GM21528 (cell line): ENCODE data around the gene DHX36.

Source experiments
- ATAC-seq: cut with Tn5 transposase; IDR thresholded peaks from one replicate; pipeline ENCODE4 v1.9.1; 2021; ENCODE audit warnings: mild to moderate bottlenecking, moderate library complexity; ENCODE audit not compliant: unreplicated experiment, low FRiP score

The DHX36 gene

DNA sequence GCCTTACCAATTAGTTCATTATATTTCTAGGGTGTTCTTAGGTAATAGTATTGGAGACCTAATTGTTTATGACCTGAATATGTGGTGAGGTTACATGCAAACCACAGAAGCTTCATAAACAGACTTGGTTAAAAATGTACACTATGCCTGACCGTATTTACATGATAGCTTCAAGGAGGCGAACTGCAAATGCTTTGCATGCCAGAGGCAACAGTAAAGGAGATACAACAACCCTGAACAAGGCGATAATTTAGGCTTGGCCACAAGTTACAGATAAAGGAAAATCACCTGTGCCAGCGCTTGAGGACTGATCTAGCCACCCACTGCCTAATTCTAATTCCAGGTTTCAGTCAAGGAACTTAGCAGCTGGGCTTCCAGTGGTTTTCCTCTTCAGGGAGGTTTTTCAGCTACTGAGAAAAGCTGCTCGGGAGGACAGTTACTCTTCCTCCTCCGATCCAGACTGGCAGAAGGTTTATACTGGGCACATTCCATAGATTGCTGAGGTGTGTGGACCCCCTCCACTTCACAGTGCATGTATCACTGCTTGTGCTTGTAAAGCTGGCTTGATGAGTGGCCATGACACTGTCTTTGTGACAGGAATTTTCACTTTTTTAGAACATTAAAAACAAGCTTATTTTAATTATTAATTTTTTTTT lies 95.6 kb downstream of the DHX36 start:
- ATAC-seq = no peak

DNA sequence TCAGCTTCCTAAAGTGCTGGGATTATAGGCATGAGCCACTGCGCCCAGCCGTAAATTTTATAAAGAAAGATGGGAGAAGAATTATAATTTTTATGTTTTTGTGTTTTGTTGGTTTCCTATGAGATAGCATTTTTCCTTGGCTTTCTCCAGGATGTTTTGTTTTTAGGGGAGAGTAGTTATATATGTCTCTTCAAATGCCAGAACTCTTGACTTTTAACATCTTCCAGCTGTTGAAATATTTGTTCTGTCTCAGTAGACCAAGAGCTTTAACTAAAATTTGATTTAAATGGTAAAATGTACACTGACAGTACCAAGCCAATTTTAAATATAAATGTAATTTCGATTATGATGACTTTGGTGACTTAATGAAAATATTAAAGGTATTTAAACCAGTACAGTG lies 96.8 kb downstream of the DHX36 start:
- ATAC-seq = no peak

DNA sequence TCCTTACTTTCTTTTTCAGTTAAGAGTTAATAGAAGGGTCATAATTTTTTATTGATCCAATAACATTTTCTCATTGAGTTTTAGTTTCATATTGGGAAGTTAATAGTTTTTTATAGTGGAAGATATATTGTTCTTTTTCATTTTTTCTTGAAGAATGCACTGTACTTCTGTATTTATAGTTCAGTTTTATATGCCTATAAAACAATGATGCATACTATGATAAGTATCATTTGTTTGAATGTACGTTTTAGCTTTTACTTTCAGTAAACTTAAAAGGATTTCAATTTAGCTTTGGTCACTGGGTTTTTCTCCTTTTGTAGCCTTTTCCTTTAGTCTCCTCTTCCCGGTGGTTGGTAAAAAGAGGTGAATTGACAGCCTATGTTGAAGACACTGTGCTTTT lies 98.8 kb downstream of the DHX36 start:
- ATAC-seq = no peak

DNA sequence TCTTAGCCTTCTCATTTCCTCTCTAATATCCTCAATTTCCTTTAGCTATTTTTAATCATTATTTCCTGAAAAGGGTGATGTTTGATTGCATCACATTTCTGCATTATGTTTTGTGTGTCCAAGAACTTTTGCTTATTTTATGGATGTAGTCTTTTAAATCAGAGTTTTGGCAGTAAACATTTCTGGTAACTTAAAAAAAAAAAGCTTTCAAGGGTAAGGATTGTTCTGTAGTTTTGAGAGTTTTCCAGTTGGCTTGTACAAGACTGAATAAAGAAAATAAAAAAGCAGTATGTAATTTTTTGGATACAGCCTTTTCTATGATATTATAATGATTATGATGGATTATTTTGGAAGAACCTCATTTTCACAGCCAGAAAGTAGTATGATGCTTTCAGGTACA lies 99.4 kb downstream of the DHX36 start:
- ATAC-seq = no peak

DNA sequence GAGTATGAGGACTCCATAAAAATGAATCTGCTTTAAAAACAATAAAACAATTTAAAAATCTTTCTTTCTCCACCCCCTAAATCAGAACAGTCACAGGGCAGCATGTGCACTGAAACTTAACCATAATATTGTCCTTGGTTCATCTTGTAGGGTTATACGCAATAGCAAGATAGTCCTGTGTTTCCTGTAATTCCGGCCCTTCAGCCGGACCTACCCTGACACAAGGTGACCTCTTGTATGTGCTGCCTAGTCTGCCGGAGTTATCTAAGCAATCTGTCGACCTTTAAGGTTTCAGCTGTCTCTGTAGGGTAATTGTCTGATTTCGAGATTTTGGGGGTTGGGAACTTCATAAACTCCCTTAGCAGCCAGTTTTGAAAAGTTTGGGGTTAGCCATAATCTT lies 99.9 kb downstream of the DHX36 start:
- no peak for ATAC-seq

DNA sequence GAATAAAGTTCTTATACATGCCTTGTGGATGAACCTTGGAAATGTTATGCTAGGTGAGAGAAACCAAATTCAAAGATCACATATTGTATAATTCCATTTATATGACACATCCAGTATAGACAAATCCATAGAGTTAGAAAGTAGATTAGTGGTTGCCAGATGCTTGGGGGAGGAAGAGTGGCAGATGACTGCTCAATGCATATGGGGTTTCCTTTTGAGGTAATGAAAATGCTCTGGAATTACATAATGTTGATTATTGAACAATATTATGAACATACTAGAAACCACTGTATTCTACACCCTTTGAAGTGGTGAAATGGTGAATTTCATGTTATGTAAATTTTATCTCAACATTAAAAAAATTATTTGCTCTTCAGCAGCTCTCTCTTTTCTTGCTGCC lies 100.8 kb downstream of the DHX36 start:
- no peak for ATAC-seq
